SK-N-MC (cell line): ENCODE data around the gene BCAM.

Experiments
- EZH2 ChIP-seq: fragments of 200-600 bp; sonication (generic); IDR thresholded peaks from one replicate; pipeline ENCODE4 v1.6.1; 2017; ENCODE audit warnings: antibody characterized with exemption
- FOXP2 ChIP-seq: optimal IDR thresholded peaks from 2 replicates; pipeline ENCODE3; 2011; ENCODE audit warnings: mild to moderate bottlenecking, moderate library complexity; ENCODE audit not compliant: insufficient read depth; ENCODE audit errors: extremely low read length, control extremely low read depth
- POLR2AphosphoS5 ChIP-seq: IDR thresholded peaks from 2 replicates; pipeline ENCODE4 v1.6.1; 2012; ENCODE audit warnings: mild to moderate bottlenecking, low read depth, low read length, borderline replicate concordance

DNA sequence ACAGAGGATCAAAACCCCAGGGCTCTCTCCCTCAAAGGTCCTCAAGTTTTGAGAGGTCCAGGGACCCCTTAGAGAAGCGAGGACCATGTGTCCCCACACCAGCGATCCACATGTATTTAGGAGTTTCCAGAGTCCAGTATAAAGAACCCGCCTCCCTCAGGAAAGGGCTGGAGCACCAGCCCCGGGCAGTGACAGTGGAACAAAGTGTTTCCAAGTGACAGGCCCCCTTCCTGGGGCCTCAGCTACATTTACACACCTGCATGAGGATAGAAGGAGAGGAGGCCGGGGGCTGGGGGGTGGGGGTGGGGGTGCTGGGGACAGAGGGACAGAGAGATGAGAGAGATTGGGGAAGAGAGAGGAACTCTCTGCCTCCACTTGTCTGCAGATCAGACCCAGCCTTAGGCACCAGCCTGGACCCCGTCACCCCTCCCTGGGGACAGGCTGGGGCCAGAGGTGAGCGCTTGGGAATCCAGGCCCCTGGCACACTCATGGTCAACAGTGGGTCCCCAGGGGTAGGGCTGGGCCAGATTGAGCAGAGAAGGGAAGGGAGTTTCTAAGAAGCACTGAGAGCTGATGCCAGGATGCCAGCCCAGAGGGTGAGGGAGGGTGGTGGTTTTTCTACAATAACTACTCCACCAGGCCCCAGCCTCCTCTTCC is 802 bp downstream of the BCAM start:
- TF ChIP-seq EZH2, result no peak
- no peak for TF ChIP-seq POLR2AphosphoS5
- no peak for TF ChIP-seq FOXP2
